Neuronal stem cell (in vitro differentiated cells): ENCODE data around the gene NUDT3.

Experiments used
- DNase-seq: peaks from one replicate; pipeline ENCODE4 v3.0.0-alpha.2; 2013; ENCODE audit warnings: low spot score
- H2AFZ ChIP-seq: one replicate; pipeline ENCODE4 v1.6.1; 2013; ENCODE audit warnings: mild to moderate bottlenecking, low read length, inconsistent platforms
- H2AK5ac ChIP-seq: 2 replicates; pipeline ENCODE4 v1.6.1; 2013; ENCODE audit warnings: low read depth, mild to moderate bottlenecking, inconsistent platforms, low read length, moderate library complexity, mixed read lengths
- H2BK120ac ChIP-seq: 2 replicates; pipeline ENCODE4 v1.6.1; 2013; ENCODE audit warnings: low read depth, mild to moderate bottlenecking, inconsistent platforms, low read length, moderate library complexity, mixed read lengths
- H2BK12ac ChIP-seq: one replicate; pipeline ENCODE4 v1.6.1; 2013; ENCODE audit warnings: low read length, inconsistent platforms
- H2BK15ac ChIP-seq: 2 replicates; pipeline ENCODE4 v1.6.1; 2013; ENCODE audit warnings: mild to moderate bottlenecking, low read length, inconsistent platforms, mixed read lengths
- H2BK5ac ChIP-seq: one replicate; pipeline ENCODE4 v1.6.1; 2013; ENCODE audit warnings: inconsistent platforms, mild to moderate bottlenecking, low read length, moderate library complexity
- H3K14ac ChIP-seq: one replicate; pipeline ENCODE4 v1.6.1; 2013; ENCODE audit warnings: low read length, inconsistent platforms
- H3K18ac ChIP-seq: 2 replicates; pipeline ENCODE4 v1.6.1; 2013; ENCODE audit warnings: low read length, inconsistent platforms
- H3K23ac ChIP-seq: 2 replicates; pipeline ENCODE4 v1.6.1; 2013; ENCODE audit warnings: low read depth, mild to moderate bottlenecking, mixed read lengths, low read length, inconsistent platforms; ENCODE audit not compliant: poor library complexity
- H3K27ac ChIP-seq: replicated peaks from 3 replicates; pipeline ENCODE4 v1.5.1; 2013; ENCODE audit warnings: low read length, inconsistent platforms
- H3K27me3 ChIP-seq, 3 experiments: 2 replicates each; pipeline ENCODE4 v1.6.1; 2013; ENCODE audit warnings: low read length in 3 of 3, mild to moderate bottlenecking in 2 of 3, inconsistent platforms in 1 of 3, low read depth in 1 of 3, mixed read lengths in 1 of 3, moderate library complexity in 1 of 3; ENCODE audit not compliant: control insufficient read depth in 3 of 3, insufficient read depth in 3 of 3
- H3K36me3 ChIP-seq, 2 donors: replicated peaks in 1 of 2; 2 replicates each; pipeline ENCODE4 v1.6.1; 2013; ENCODE audit warnings: low read length in 2 of 2; ENCODE audit not compliant: control insufficient read depth in 2 of 2, insufficient read depth in 2 of 2
- H3K4ac ChIP-seq: 2 replicates; pipeline ENCODE4 v1.6.1; 2013; ENCODE audit warnings: inconsistent platforms, mild to moderate bottlenecking, low read length, moderate library complexity
- H3K4me1 ChIP-seq, 2 donors: 1 replicate in 1 of 2; 2 replicates in 1 of 2; pipeline ENCODE4 v1.6.1; 2013; ENCODE audit warnings: low read length in 2 of 2, low read depth in 1 of 2; ENCODE audit not compliant: control insufficient read depth in 2 of 2, insufficient read depth in 1 of 2
- H3K4me2 ChIP-seq: one replicate; pipeline ENCODE4 v1.6.1; 2013; ENCODE audit warnings: mild to moderate bottlenecking, low read length, inconsistent platforms; ENCODE audit not compliant: insufficient read depth, poor library complexity, severe bottlenecking
- H3K4me3 ChIP-seq, 2 donors: 2 replicates each; pipeline ENCODE4 v1.5.1; 2013; ENCODE audit warnings: low read length in 2 of 2, mild to moderate bottlenecking in 2 of 2, inconsistent platforms in 1 of 2, moderate library complexity in 1 of 2
- H3K79me1 ChIP-seq: one replicate; pipeline ENCODE4 v1.6.1; 2013; ENCODE audit warnings: low read depth, mild to moderate bottlenecking, inconsistent platforms, low read length, moderate library complexity
- H3K9ac ChIP-seq: one replicate; pipeline ENCODE4 v1.6.1; 2013; ENCODE audit warnings: mild to moderate bottlenecking, low read depth, low read length, inconsistent platforms; ENCODE audit not compliant: poor library complexity
- H3K9me3 ChIP-seq, 2 donors: replicated peaks in 1 of 2; 2 replicates each; pipeline versions ENCODE3 to v1.6.1; 2013; ENCODE audit warnings: low read length in 2 of 2, mild to moderate bottlenecking in 2 of 2, inconsistent platforms in 1 of 2, low read depth in 1 of 2, mixed read lengths in 1 of 2, moderate library complexity in 1 of 2; ENCODE audit not compliant: control insufficient read depth in 2 of 2, insufficient read depth in 1 of 2
- H4K8ac ChIP-seq: one replicate; pipeline ENCODE4 v1.6.1; 2013; ENCODE audit warnings: low read depth, mild to moderate bottlenecking, inconsistent platforms, low read length, moderate library complexity
- H4K91ac ChIP-seq: one replicate; pipeline ENCODE4 v1.6.1; 2013; ENCODE audit warnings: low read length, low read depth, mild to moderate bottlenecking, inconsistent platforms; ENCODE audit not compliant: poor library complexity
- WGBS, 2 donors: extraction: QIAGEN DNeasy Blood & Tissue Kit; methylation state at CpG; one replicate each; pipeline ENCODE4 v1.1.7; 2013; ENCODE audit warnings: missing lambda C conversion rate in 2 of 2, mixed read lengths in 1 of 2; ENCODE audit not compliant: insufficient read length in 2 of 2, insufficient replicate concordance in 1 of 2; ENCODE audit errors: extremely low coverage in 2 of 2; 5-methylcytosine and 5-hydroxymethylcytosine counted together

NUDT3 gene

DNA sequence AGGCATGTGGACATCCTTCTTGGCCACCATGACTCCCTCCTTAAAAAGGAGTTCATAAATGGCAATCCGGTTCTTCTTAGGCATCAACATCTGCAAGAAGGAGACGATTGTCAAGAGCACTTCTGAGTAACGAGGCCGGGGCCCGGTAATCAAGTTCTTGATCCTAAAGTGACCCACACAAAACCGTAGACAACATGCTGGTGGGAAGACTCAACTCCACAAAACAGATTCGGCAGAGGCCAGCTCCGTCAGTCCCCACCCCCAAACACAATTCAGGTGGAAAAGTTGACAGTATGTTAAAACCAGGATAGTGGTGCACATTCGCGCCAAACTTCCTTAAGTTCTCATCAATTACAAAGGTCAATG, 32.6 kb upstream of the NUDT3 start:
- no peak overlapping the region for H3K4ac ChIP-seq
- no CpG with 5 or more reads among the region's 10 CpGs for WGBS, 2 donors
- no peak for DNase-seq
- peak overlapping the region; percentile 58 for H3K4me2 ChIP-seq
- H3K14ac ChIP-seq: no peak overlapping the region
- H3K18ac ChIP-seq: no peak overlapping the region
- H2AFZ ChIP-seq: no peak overlapping the region
- H2BK15ac ChIP-seq: no peak overlapping the region
- H3K27me3 ChIP-seq: no peaks in the 10 kb centered on the region
- peak overlapping the region; percentile 88 for H2BK5ac ChIP-seq
- no peak overlapping the region for H4K91ac ChIP-seq
- peak overlapping the region; percentile 88 for H3K23ac ChIP-seq
- no peak overlapping the region for H3K27ac ChIP-seq
- H3K9ac ChIP-seq: peak overlapping the region; percentile 99
- peaks cover 4% of the 10 kb centered on the region for H3K79me1 ChIP-seq
- H3K9me3 ChIP-seq: no peaks in the 10 kb centered on the region
- peak overlapping the region; percentile 87 to 89 for H3K4me3 ChIP-seq
- peaks cover 5 to 6% of the 10 kb centered on the region in 2 donors for H3K4me1 ChIP-seq
- H2BK120ac ChIP-seq: no peak overlapping the region
- H3K36me3 ChIP-seq: peaks cover 28 to 53% of the 10 kb centered on the region in 2 donors
- peak overlapping the region; percentile 69 for H2AK5ac ChIP-seq
- no peak overlapping the region for H4K8ac ChIP-seq
- H2BK12ac ChIP-seq: no peak overlapping the region

GRCh38 chr6:34424200-34425131, 32.0 kb upstream of the NUDT3 start:
- peaks cover 5 to 6% of the 10 kb centered on the region in 2 donors for H3K4me1 ChIP-seq

GRCh38 chr6:34423254-34423653, 30.8 kb upstream of the NUDT3 start:
- Histone ChIP-seq H3K4me1 (peaks cover 5 to 6% of the 10 kb centered on the region in 2 donors), H4K91ac (no peak overlapping the region), H3K14ac (no peak overlapping the region), H3K9ac (no peak overlapping the region), H3K4me2 (no peak overlapping the region), H3K27ac (no peak overlapping the region), H3K9me3 (no peaks in the 10 kb centered on the region), H3K23ac (no peak overlapping the region), H3K18ac (no peak overlapping the region), H2BK12ac (no peak overlapping the region), H2BK120ac (no peak overlapping the region), H3K27me3 (no peaks in the 10 kb centered on the region), H2BK15ac (no peak overlapping the region), H2BK5ac (no peak overlapping the region), H3K36me3 (peaks cover 35 to 71% of the 10 kb centered on the region in 2 donors), H3K79me1 (peaks cover 4% of the 10 kb centered on the region), H2AFZ (no peak overlapping the region), H2AK5ac (no peak overlapping the region), H3K4ac (no peak overlapping the region), H4K8ac (no peak overlapping the region), H3K4me3 (no peak overlapping the region)
- no peak for DNase-seq
- WGBS, 2 donors: no CpG with 5 or more reads among the region's 5 CpGs

More at GRCh38 chr6:34424200-34425131, 32.0 kb upstream of the NUDT3 start:
- Histone ChIP-seq H3K27me3 (no peaks in the 10 kb centered on the region), H2BK5ac (no peak overlapping the region), H3K36me3 (peaks cover 30 to 60% of the 10 kb centered on the region in 2 donors), H2BK120ac (no peak overlapping the region), H3K4ac (no peak overlapping the region), H3K4me2 (peak overlapping the region; percentile 58), H3K79me1 (peaks cover 4% of the 10 kb centered on the region), H3K27ac (no peak overlapping the region), H2BK15ac (no peak overlapping the region), H4K91ac (no peak overlapping the region), H3K9ac (peak overlapping the region; percentile 17), H3K23ac (no peak overlapping the region), H3K4me3 (peak overlapping the region; percentile 87 to 89), H3K9me3 (no peaks in the 10 kb centered on the region), H2BK12ac (no peak overlapping the region), H2AFZ (no peak overlapping the region), H4K8ac (no peak overlapping the region), H3K18ac (no peak overlapping the region), H2AK5ac (no peak overlapping the region), H3K14ac (no peak overlapping the region)
- whole genome bisulfite sequencing, 2 donors: no CpG with 5 or more reads among the region's 19 CpGs
- DNase-seq: no peak

DNA sequence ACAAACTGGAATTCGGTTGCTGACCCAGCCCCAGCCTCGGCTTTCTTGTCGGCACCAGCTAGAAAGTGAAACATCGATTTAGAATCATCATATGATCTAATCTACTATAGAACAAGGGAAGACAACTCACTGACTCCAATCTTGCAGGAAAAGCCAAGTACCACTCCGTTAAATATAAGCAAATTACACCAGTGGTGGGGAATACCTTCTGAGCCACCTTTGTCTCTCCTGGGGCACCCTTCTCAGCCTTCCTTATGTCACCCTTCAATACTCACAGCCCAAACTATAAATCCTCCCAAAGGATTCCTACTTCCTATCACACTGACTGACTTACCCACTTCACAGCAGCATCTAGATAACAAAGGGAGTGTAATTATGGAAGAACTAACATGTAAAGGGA, 25.9 kb upstream of the NUDT3 start:
- no peak overlapping the region for H2BK12ac ChIP-seq
- no CpG with 5 or more reads among the region's 5 CpGs for WGBS, 2 donors
- H3K18ac ChIP-seq: no peak overlapping the region
- DNase-seq: no peak
- no peak overlapping the region for H3K9ac ChIP-seq
- H3K4me2 ChIP-seq: no peak overlapping the region
- H4K8ac ChIP-seq: no peak overlapping the region
- H3K4ac ChIP-seq: no peak overlapping the region
- H3K9me3 ChIP-seq: peaks cover 0 to 2% of the 10 kb centered on the region in 2 donors
- H2BK5ac ChIP-seq: no peak overlapping the region
- H3K4me1 ChIP-seq: no peaks in the 10 kb centered on the region
- H3K79me1 ChIP-seq: no peaks in the 10 kb centered on the region
- no peak overlapping the region for H2AFZ ChIP-seq
- no peak overlapping the region for H2BK120ac ChIP-seq
- no peak overlapping the region for H3K14ac ChIP-seq
- no peak overlapping the region for H3K4me3 ChIP-seq
- H4K91ac ChIP-seq: no peak overlapping the region
- no peak overlapping the region for H3K23ac ChIP-seq
- H3K27ac ChIP-seq: no peak overlapping the region
- peaks cover 52 to 94% of the 10 kb centered on the region in 2 donors for H3K36me3 ChIP-seq
- no peak overlapping the region for H2AK5ac ChIP-seq
- no peak overlapping the region for H2BK15ac ChIP-seq
- H3K27me3 ChIP-seq: no peaks in the 10 kb centered on the region
